NCI-H524 treated with DMSO at 0.1 percent for 48 hours (cell line): ENCODE results near the gene CD247.

Experiments
- DNase-seq: peaks from one replicate; lab custom pipeline; 2025; lab: John Stamatoyannopoulos, UW

Gene CD247

DNA sequence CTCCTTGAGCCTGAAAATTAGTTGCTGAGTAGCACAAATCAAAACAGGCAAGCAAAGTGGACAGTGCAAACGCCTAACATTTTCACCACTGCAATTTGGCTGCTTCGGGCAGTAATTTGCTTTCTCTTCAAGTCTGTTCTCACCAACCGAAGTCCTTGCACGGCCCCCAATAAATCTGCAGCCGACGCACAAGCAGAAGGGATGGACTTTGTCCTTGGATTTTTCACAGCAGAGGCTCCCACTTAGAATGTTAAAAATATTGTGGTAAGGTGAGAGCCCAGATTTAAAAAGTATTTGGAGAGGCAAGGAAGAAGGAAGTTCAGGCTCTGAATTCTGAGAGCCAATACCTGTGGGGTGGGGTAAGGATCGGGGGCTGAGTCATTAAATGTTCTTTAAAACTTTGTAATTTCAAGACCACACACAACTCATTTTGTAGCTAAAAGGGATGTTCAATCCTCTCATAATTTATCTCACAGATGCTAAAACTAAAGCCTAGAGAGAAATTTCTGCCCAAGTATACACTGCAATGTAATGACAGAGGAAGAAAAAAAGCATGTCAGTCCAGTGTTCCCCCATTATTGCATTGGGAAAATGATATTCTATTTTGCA is 6.2 kb downstream of the CD247 start:
- DNase-seq: no peak

DNA sequence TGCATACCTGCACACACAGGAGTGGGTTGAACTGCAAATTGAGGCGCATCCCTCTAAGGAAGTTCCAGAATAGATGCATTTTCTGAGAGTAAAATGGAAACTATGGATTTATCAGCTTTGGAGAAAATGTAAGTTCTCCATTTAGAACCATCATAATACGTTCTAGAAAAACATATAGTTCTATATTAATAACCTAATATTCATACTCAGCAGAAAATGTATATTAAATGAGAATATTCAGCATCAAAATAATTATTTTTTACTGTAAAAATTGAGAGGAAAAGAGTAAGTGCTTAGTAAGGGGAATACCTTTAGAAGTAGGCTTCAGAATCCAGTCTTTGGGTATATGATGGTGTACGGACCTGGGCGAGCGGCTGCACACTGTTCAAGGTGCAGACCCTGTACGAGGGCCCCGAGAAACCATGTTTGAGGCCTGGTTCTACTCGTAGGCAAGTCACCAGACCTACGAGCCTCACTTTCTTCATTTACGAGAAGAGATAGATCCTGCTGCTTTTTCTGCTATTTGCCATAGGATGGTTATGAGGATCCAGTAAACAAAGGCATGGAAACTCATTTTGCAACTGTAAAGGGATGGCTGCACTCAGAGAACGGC is 6.8 kb downstream of the CD247 start:
- DNase-seq: no peak

DNA sequence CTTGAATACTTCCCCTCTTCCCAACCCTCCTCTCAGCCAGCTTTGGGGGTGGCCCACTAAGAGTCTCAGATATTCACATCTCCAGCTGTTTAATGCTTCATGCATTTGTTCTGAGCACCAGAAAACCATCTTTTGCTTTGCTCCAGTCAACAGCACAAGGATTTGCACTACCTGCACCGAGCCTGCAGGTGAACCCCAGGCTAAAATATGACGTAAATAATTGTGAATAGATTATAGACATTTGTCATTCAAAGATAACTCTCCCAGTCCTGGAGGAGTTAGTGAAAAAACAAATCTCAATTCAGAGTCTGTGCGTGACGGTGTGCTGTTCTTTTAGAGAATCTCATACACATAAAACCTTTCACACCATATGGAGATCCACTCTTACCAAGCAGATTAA is 7.4 kb downstream of the CD247 start:
- DNase-seq: peak; percentile 8

DNA sequence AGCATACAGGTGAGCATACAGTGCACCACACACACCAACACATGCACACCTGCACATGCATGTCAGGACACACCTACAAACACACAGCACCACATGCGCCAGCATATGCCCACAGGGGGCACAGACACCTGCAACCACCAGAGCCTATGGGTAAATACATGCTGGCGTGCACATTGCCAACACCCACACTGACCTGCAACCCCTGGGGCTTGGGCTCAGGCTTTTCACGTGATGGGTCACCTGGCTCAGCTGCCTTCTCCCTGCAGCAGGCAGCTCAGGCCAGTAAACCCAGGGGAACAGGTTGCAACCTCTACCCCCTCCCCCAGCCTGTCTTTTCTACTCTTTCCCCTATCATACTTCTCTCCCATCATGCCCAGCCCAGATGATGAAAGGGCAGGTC is 8.1 kb downstream of the CD247 start:
- DNase-seq: no peak

DNA sequence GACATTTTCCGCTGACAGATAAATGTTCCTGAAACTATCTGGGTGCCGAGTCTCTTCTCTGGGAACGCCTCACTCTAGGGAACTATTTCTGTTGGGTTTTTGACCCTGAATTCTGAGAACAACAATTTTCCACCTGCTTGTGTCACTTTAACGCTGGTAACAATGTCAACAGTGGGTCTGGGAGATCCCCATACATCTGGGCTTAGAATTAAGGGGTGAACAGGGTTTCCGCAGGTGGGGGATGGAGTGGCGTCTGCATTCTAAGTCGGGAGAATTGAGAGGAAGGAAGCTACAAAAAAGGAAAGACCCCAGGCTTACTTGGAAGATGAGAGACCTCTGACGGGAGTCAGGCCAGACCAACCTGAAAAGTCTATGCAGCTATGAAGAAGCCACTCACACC is 8.7 kb downstream of the CD247 start:
- no peak for DNase-seq

DNA sequence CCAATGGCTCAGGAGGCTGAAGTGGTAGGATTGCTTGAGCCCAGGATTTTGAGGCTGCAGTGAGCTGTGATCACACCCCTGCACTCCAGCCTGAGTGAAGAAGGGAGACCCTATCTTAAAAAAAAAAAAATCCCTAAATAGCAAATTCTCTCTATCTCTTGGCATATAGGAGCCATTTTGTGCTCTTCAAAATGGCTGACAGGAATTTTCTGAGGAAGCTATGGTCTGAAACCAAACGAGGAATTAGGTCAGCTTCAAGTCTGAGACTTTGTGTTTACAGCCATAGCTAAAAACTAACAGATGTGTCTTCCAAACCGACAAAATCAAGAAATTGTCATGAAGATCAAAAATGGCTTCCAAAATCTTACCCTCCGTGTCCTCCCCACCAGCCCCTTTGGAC is 10.6 kb downstream of the CD247 start:
- DNase-seq: no peak

DNA sequence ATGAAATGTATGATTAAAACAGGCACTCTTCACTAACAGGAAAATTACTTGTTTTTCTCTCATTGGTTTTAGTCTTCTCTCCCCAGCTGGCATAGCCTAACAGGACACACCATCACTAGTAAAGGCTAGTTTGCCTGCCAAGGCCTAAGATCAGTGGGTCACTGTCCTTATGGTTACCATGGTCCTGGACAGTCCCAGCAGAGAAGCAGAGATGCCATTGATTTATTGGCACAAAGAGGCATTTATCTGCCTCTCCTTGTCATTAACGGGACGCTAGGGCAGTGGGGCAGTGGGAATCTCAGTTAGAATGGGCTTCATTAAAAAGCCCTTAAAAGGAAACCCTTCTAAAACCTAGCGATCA is 13.9 kb downstream of the CD247 start:
- no peak for DNase-seq

DNA sequence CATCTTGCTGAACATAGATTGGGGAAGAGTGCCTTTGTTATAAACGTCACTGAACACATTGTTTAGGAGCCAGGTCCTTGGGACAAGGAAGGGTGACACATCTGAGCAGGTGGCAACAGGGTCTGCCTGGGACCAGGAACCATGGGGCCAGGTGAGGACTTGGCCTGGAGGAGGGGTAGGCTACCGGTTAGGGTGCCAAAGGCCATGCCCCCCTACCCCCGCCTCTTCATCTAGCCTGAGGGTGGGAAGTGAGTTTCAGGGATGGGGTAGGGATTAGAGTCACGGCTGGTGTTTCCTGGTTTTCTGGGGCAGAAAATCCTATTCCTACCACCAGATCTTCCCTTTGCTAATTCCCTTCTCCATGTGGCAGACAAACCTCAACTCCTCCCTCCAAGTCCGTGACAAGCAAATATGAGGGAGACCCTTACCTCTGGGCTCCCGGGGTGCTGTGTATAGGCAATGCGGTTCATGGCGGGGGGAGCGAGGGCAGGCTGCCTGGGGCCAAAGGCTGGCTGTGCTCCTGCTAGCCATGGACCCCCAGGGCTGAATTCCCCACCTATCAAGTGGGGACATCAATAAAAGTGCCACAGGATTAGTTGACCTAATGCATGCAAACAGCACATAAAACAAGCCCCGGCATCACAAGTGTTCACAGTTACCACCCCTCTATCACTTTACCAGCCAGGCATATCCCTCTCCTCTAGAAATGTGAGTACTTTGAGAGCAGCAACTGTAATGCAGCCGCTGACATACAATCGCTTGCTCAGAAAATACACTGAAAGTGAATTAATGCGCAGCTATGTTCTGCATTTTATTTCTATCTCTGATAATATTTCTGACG is 14.5 kb downstream of the CD247 start:
- no peak for DNase-seq

DNA sequence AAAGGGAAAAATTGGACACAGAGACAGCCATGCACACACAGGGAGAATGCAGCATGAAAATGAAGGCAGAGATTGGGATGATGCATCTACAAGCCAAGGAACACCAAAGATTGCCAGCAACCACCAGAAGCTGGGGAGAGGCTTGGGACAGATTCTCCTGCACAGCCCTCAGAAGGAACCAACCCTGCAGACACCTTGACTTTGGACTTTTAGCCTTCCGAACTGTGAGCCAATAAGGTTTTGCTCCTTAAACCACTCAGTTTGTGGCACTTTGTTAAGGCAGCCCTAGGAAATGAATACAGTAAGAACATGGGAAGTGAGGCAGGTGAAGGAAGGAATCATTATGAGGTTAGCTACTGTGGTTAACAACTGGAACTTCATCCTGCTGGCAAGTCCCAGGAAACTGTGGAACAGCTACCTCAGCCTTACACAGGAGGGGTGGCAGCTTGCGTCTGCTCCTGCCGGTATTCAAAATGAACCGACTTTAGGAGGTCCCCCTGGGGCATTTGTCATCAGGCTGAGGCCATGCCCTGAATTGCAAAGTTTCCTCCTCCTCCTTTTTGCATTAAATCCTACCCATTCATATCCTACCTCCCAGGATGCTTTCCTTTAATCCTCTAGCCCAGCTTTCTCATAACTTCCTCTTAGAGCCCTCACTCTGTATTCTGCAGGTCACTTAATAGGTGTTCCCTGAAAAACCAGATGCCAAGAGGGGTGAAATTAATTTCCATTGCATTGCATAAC is 15.4 kb downstream of the CD247 start:
- no peak for DNase-seq

DNA sequence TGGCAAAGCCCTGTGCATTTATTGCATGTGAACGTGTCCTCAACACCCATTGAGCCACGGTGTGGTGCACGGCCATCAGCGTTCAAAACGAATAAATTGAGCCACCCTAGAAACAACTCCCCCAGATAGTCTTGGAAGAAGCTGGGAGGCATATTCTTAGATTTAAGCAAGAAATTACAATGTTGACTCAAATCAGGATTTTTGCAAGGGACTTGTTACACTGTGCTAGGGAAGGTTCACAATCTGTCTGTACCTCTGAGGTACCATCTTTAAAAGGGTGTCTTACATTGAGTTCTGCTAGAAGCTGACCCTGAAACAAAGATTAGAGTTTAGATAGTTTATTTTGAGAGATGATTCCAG is 16.2 kb downstream of the CD247 start:
- DNase-seq: no peak

DNA sequence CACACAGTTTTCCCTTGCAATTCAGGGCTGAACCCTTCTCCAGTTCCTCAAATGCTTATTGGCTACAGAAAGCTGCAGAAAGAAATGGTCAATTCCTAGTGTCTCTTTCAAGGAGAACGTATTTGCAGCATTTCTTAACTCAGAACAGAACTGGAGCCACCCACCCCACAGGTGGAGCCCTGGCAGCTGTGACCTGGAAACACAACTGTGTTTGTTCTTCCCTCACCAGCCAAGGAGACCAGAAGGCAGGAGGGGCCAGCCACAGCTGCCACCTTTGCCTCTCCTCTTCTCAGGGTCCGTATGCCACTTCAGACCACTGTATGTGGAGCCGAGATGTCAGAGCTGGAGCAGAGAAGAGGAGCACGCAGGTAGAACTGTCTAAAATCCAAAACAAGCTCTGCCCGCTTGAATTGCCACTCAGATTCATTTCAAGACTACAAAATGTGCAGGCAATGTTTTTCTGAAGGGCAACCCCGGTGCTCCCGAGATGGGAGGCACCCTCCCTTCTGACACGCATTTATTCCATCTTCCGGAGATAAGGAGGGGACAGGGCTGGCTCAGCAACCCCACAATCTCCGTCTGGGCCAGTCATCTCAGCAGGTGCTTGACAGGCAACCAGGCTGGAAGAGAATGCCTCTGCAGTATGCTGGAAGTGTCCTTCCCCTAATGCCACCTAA is 16.7 kb downstream of the CD247 start:
- no peak for DNase-seq

DNA sequence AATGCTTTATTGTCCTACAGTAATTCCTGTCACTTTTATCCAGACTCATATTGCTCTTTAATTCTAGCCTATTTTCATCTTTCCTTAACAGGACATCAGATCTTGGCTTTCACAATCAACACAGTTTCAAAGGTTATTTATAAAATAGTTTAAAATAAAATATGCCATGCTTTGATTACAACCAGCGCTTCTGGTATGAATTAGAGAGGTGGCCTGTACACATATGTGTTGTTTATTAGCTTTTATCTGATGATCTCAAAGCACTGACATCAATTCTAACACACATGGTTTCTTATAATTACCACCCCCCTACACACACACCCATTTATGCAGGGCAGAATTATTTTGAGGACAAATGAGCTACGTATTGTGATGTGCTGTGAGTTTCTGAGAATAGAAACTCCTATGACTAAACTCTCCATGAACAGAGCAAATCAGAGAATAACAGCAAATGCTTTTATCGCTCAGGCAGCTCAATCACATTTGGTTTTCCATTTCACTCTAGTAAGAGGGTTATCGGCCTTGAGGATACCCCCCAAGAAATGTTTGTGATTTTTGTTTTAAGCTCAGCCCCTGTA is 18.0 kb downstream of the CD247 start:
- DNase-seq: no peak

DNA sequence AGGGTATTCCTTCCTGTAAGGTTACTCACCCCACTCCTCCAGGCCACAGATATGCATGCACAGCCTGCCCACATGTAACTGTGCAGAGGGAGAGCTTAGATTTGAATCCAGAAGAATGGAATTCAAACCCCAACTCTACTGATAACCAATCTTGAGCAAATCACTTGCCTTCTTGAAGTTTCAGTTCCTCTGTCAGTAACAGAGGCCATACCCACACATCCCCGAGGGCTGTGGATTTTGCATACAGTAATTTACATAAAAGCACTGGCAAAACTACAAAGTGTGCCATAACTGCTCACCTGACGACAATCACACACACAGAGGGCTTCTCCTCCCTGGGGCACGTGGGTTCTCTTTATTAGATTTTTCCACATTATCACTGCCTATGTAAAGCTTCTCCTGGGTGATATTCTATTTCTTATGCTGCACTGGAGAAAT is 18.6 kb downstream of the CD247 start:
- DNase-seq: no peak

DNA sequence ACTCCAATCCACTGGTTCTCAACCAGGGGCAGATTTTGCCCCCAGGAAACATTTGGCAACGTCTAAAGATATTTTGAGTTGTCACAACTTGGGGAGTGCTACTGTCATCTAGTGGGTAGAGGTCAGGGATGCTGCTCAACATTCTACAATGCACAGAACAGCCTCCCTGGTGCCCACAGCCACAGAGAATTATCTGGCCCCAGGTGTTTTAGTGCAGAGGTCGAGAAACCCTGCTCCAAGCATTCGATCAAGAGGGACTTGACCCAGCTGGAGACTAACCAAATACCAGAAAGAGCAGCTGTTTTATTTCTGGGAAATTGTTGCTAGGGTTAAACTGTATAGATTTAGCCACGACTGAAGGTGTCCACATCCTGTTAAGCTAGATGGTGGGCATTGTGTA is 19.2 kb downstream of the CD247 start:
- no peak for DNase-seq

DNA sequence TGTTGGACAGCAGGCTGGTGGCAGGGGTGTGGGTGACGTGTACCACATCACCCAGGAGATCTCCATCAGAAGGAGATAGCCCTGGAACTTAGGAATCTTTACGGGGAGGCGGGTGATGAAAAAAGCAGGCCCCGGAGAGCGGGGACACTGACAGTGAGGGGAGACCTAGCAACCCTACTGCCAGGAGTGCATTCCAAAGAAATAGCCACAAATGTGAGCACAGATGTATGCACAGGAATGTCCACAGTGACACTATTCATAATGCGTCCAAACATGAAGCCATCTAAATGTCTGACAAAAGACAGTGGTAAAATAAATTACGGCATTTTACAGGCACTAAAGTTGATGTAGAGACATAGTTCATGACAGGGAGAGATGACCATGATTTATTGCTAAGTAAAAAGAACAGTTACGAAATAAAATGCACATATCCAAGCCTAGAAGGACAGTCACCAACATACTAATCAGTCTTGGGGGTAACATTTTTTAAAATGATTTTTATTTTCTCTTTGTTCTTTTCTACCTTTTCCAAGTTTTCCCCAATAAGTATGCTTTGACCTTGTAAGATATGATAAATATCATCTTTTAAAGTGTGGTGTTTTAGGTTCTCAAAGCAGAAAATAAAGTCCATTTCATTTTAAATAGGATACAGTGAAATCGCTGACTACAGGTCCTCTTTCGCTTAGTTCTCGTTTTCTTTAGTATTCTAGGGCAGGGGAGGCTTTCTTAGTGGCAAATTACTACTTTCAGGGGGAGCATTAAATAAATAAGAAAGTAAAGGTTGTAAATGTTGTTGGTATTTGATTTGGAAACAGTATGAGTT is 21.3 kb downstream of the CD247 start:
- no peak for DNase-seq

DNA sequence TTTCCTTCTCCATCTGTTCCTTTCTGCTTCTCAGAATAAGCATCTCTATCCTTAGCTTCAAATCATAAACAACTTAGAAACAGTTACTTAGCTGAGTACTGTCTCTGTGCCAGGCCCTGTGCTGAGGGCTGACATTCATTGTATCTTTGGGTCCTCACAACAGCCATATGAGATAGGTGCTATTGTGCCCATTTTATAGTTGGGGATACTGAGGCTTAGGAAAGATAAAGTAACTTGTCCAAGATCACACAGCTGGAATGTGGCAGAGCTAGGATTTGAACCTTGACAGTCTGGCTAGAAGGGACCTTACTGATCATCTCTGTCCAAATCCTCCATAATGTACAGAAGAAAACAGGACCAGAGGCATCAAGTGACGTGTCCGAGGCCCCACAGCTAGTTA is 25.0 kb downstream of the CD247 start:
- DNase-seq: no peak

DNA sequence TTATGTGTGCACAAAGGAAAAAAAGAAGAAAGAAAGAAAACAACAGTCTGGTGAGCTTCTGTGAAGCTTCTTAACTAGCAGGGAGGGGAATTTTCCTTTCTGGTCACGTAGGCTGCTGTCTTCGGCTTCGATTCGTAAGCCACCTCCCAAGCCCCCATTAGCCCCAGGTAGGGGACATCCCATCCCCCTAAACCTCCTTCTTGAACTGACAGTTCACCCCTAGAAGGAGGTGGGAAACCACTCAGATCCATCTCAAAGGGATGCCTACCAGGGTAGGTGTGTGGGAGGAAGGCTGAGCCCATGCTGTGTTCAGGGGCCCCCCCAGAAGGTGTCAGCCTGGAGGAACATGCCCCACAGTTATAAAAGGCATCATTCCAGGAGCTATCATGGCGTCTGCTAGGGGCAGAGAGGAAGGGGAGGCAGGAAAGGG is 25.8 kb downstream of the CD247 start:
- DNase-seq: no peak

DNA sequence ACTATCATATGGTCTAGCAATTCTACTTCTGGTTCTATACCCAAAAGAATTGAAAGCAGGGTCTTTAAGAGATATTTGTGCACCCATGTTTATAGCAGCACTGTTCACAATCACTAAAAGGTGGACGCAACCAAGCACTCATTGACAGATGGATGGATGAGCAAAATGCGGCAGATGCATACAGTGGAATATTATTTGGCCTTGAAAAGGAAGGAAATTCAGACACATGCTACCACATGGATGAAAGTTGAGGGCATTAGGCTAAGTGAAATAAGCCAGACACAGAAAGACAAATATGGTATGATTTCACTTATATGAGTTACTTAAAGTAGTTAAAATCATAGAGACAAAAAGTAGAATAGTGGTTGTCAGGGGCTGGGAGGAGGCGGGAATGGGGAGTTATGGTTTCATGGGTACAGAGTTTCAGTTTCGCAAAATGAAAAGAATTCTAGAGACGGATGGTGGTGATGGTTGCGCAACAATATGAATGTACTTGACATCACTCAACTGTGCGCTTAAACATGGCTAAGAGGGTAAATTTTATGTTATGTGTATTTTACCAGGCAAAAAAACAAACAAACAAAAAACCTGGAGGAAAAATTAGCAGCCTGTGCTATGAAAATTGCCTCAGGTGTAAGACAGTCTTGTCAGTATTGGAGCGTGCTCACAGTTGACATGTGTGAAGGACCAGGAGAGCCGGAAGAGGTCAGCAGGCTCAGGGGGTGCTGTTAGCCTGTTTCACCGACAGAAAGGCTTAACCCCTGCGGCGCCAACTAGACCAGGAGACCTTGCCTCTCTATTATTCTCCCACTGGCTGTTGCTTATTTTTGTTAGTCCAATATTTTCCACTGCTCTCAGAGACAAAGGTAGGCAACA is 26.5 kb downstream of the CD247 start:
- DNase-seq: no peak

DNA sequence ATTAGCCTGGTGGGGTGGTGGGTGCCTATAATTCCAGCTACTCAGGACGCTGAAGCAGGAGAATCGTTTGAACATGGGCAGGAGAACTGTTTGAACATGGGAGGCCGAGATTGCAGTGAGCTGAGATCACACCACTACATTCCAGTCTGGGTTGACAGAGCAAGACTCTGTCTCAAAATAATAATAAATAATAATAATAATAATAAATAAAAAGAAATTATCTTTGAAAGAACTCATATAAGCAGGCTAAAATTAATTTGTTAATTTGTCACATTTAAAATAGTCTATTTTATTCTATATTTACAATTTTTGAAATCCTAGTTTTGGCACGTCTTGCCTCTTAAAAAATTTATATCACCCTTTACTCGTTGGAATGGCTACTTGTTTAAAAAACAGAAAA is 27.6 kb downstream of the CD247 start:
- DNase-seq: no peak
